Stimulated activated naive CD8-positive, alpha-beta T cell treated with anti-CD3 and anti-CD28 coated beads, Interleukin-15, Interleukin-2, amounts not matched to agents 100 ng/mL and 50 ng/mL, for 24 hours (primary cell): Measurements from ENCODE around the gene SNED1.

Experiments
- H3K27ac Mint-ChIP-seq: one replicate; pipeline ENCODE4 v1.8.0; 2021; ENCODE audit warnings: mild to moderate bottlenecking, mixed read lengths
- H3K27me3 Mint-ChIP-seq: one replicate; pipeline ENCODE4 v1.8.0; 2021; ENCODE audit warnings: mixed read lengths
- H3K36me3 Mint-ChIP-seq: one replicate; pipeline ENCODE4 v1.8.0; 2021; ENCODE audit warnings: low read depth, mixed read lengths
- H3K4me1 Mint-ChIP-seq: one replicate; pipeline ENCODE4 v1.8.0; 2021; ENCODE audit warnings: low read depth, mixed read lengths
- H3K4me3 Mint-ChIP-seq: one replicate; pipeline ENCODE4 v1.8.0; 2021; ENCODE audit warnings: mild to moderate bottlenecking, mixed read lengths
- H3K9me3 Mint-ChIP-seq: one replicate; pipeline ENCODE4 v1.8.0; 2021; ENCODE audit warnings: mixed read lengths

Gene SNED1

GRCh38 chr2:240981871-240982800 lies 16.3 kb upstream of the SNED1 start:
- Mint-ChIP-seq H3K9me3 (no peaks in the 10 kb centered on the region), H3K27me3 (no peaks in the 10 kb centered on the region), H3K27ac (no peak overlapping the region), H3K4me1 (no peaks in the 10 kb centered on the region), H3K36me3 (no peaks in the 10 kb centered on the region), H3K4me3 (no peak overlapping the region)

GRCh38 chr2:240982821-240983281 lies 15.6 kb upstream of the SNED1 start:
- no peak overlapping the region for H3K27ac Mint-ChIP-seq
- H3K27me3 Mint-ChIP-seq: no peaks in the 10 kb centered on the region
- no peak overlapping the region for H3K4me3 Mint-ChIP-seq
- H3K4me1 Mint-ChIP-seq: no peaks in the 10 kb centered on the region
- no peaks in the 10 kb centered on the region for H3K9me3 Mint-ChIP-seq
- H3K36me3 Mint-ChIP-seq: no peaks in the 10 kb centered on the region

- Mint-ChIP-seq H3K36me3 (no peaks in the 10 kb centered on the region), H3K4me3 (no peak overlapping the region), H3K27me3 (no peaks in the 10 kb centered on the region), H3K9me3 (no peaks in the 10 kb centered on the region), H3K27ac (no peak overlapping the region), H3K4me1 (no peaks in the 10 kb centered on the region)
These were observed 14.9 kb upstream of the SNED1 start for GRCh38 chr2:240983361-240983995.

GRCh38 chr2:240983996-240984498 lies 14.4 kb upstream of the SNED1 start:
- Mint-ChIP-seq H3K9me3 (no peaks in the 10 kb centered on the region), H3K4me1 (no peaks in the 10 kb centered on the region), H3K36me3 (no peaks in the 10 kb centered on the region), H3K4me3 (no peak overlapping the region), H3K27me3 (no peaks in the 10 kb centered on the region), H3K27ac (no peak overlapping the region)

GRCh38 chr2:240985881-240986786 lies 12.3 kb upstream of the SNED1 start:
- H3K27ac Mint-ChIP-seq: no peak overlapping the region

GRCh38 chr2:240986787-240987411 lies 11.5 kb upstream of the SNED1 start:
- H3K27me3 Mint-ChIP-seq: no peaks in the 10 kb centered on the region
- H3K4me1 Mint-ChIP-seq: no peaks in the 10 kb centered on the region
- H3K9me3 Mint-ChIP-seq: no peaks in the 10 kb centered on the region
- no peak overlapping the region for H3K4me3 Mint-ChIP-seq
- H3K27ac Mint-ChIP-seq: no peak overlapping the region
- no peaks in the 10 kb centered on the region for H3K36me3 Mint-ChIP-seq

More at GRCh38 chr2:240985881-240986786, 12.3 kb upstream of the SNED1 start:
- no peaks in the 10 kb centered on the region for H3K36me3 Mint-ChIP-seq
- no peaks in the 10 kb centered on the region for H3K27me3 Mint-ChIP-seq
- no peak overlapping the region for H3K4me3 Mint-ChIP-seq
- no peaks in the 10 kb centered on the region for H3K4me1 Mint-ChIP-seq
- no peaks in the 10 kb centered on the region for H3K9me3 Mint-ChIP-seq

- Mint-ChIP-seq H3K4me1 (no peaks in the 10 kb centered on the region), H3K36me3 (no peaks in the 10 kb centered on the region), H3K9me3 (no peaks in the 10 kb centered on the region), H3K27me3 (no peaks in the 10 kb centered on the region), H3K27ac (no peak overlapping the region), H3K4me3 (no peak overlapping the region)
These were observed 10.8 kb upstream of the SNED1 start for GRCh38 chr2:240987588-240987987.

GRCh38 chr2:240988146-240988545 lies 10.3 kb upstream of the SNED1 start:
- Mint-ChIP-seq H3K27ac (no peak overlapping the region), H3K27me3 (no peaks in the 10 kb centered on the region), H3K36me3 (no peaks in the 10 kb centered on the region), H3K4me3 (no peak overlapping the region), H3K4me1 (no peaks in the 10 kb centered on the region), H3K9me3 (no peaks in the 10 kb centered on the region)

- no peaks in the 10 kb centered on the region for H3K4me1 Mint-ChIP-seq
- H3K4me3 Mint-ChIP-seq: no peak overlapping the region
- H3K36me3 Mint-ChIP-seq: no peaks in the 10 kb centered on the region
- H3K27me3 Mint-ChIP-seq: no peaks in the 10 kb centered on the region
- no peaks in the 10 kb centered on the region for H3K9me3 Mint-ChIP-seq
- no peak overlapping the region for H3K27ac Mint-ChIP-seq
These were observed 9.7 kb upstream of the SNED1 start for GRCh38 chr2:240988571-240989271.

- Mint-ChIP-seq H3K36me3 (no peaks in the 10 kb centered on the region), H3K4me3 (no peak overlapping the region), H3K27ac (no peak overlapping the region), H3K27me3 (no peaks in the 10 kb centered on the region), H3K4me1 (no peaks in the 10 kb centered on the region), H3K9me3 (no peaks in the 10 kb centered on the region)
These were observed 8.8 kb upstream of the SNED1 start for GRCh38 chr2:240989451-240990265.

- Mint-ChIP-seq H3K4me3 (no peak overlapping the region), H3K36me3 (no peaks in the 10 kb centered on the region)
These were observed 8.2 kb upstream of the SNED1 start for GRCh38 chr2:240990266-240990529.

GRCh38 chr2:240990726-240991377 lies 7.6 kb upstream of the SNED1 start:
- H3K4me3 Mint-ChIP-seq: no peak overlapping the region
- H3K27me3 Mint-ChIP-seq: no peaks in the 10 kb centered on the region
- H3K9me3 Mint-ChIP-seq: no peaks in the 10 kb centered on the region
- no peaks in the 10 kb centered on the region for H3K4me1 Mint-ChIP-seq
- no peaks in the 10 kb centered on the region for H3K36me3 Mint-ChIP-seq
- no peak overlapping the region for H3K27ac Mint-ChIP-seq

More at GRCh38 chr2:240990266-240990529, 8.2 kb upstream of the SNED1 start:
- no peaks in the 10 kb centered on the region for H3K27me3 Mint-ChIP-seq
- H3K4me1 Mint-ChIP-seq: no peaks in the 10 kb centered on the region
- H3K9me3 Mint-ChIP-seq: no peaks in the 10 kb centered on the region
- no peak overlapping the region for H3K27ac Mint-ChIP-seq
